Heart right ventricle (tissue), 16 donors: ENCODE data around the gene GASK1A. TPM values are rescaled to one million over a fixed set of nuclear protein-coding genes. Genes with fewer than 3 reads are reported as not detected.

Source experiments
- ATAC-seq, 8 donors: fragments of 200-7000 bp; cut with Tn5 transposase; one replicate each; pipeline ENCODE4 v1.9.1; 2020; ENCODE audit warnings: mild to moderate bottlenecking in 8 of 8, moderate library complexity in 8 of 8, moderate number of reproducible peaks in 1 of 8
- DNase-seq, 2 donors: peaks; one replicate each; pipeline ENCODE4 v3.0.0-alpha.2; 2020
- H3K27ac ChIP-seq, 10 donors: fragments of 200-600 bp; sonication (generic) in 2 of 10; one replicate each; pipeline versions ENCODE4 v1.5.0 to v1.8.0; 2020 to 2022; ENCODE audit warnings: mild to moderate bottlenecking in 3 of 10
- H3K27me3 ChIP-seq, 7 donors: fragments of 200-600 bp; one replicate each; pipeline ENCODE4 v1.8.0; 2021 to 2022; ENCODE audit warnings: mild to moderate bottlenecking in 2 of 7
- H3K36me3 ChIP-seq, 9 donors: fragments of 200-600 bp; sonication (generic) in 1 of 9; one replicate each; pipeline versions ENCODE4 v1.5.0 to v1.8.0; 2020 to 2022; ENCODE audit warnings: mild to moderate bottlenecking in 2 of 9
- H3K4me1 ChIP-seq, 9 donors: fragments of 200-600 bp; sonication (generic) in 1 of 9; one replicate each; pipeline versions ENCODE4 v1.5.0 to v1.8.0; 2020 to 2022; ENCODE audit warnings: mild to moderate bottlenecking in 4 of 9
- H3K4me3 ChIP-seq, 10 donors: fragments of 200-600 bp; sonication (generic) in 2 of 10; one replicate each; pipeline versions ENCODE4 v1.5.0 to v1.8.0; 2020 to 2022; ENCODE audit warnings: mild to moderate bottlenecking in 7 of 10, moderate library complexity in 2 of 10
- H3K9me3 ChIP-seq, 11 donors: fragments of 200-600 bp in 10 of 11; sonication (generic) in 2 of 11; one replicate each; pipeline versions ENCODE4 v1.5.0 to v1.8.0; 2013 to 2022; ENCODE audit warnings: mild to moderate bottlenecking in 2 of 11, control low read depth in 1 of 11, moderate library complexity in 1 of 11
- CTCF ChIP-seq, 9 donors: fragments of 200-600 bp; sonication (generic) in 2 of 9; IDR thresholded peaks; one replicate each; pipeline versions ENCODE4 v1.5.0 to v1.8.0; 2021 to 2022; ENCODE audit warnings: antibody characterized with exemption in 9 of 9, mild to moderate bottlenecking in 5 of 9, moderate library complexity in 1 of 9
- WGBS, 2 donors: extraction: QIAGEN DNeasy Blood & Tissue Kit; methylation state at CpG; one replicate each; pipeline ENCODE4 v1.1.7; 2013; ENCODE audit warnings: inconsistent platforms in 1 of 2; 5-methylcytosine and 5-hydroxymethylcytosine counted together
- intact Hi-C, 10 donors: fragments of 100-400 bp; cut with DNase I; formaldehyde crosslinking; loops; one replicate each; pipeline versions ENCODE4 v1.11.1 to v1.14.2; 2022
- long read RNA-seq, 3 donors: library from polyadenylated mRNA; unstranded; transcript quantifications; one replicate each; pipeline ENCODE4 v2.0.0, GENCODE V29; 2020 to 2021
- polyA plus RNA-seq, 2 donors: library from polyadenylated mRNA; stranded (reverse); fragments of 200-250 nt; gene quantifications; one replicate each; pipeline ENCODE4 v1.2.3, GENCODE V29; 2013
- total RNA-seq, 10 donors: library from RNA; stranded (reverse); fragmentation: NEBNext Ultra II Directional in 3 of 10; extraction: Animal tissue kit (Norgen Biotek cat#: 25700) in 3 of 10; gene quantifications; one replicate each; pipeline versions ENCODE4 v1.2.1 to v1.2.4, GENCODE V29; 2021 to 2023
- donor health status: Arrhythmogenic right ventricular cardiomyopathy.
- donor health status: ischemic (EF 13 %, LVEDD 7.1; RV severe dilation, severe dysfunction).
- donor health status: healthy with polysubstance abuse.
- donor health status: DM: no; HTN: yes; CAD: no.
- donor health status: DM: no; HTN: no; CAD: no.
- donor health status: ischemic (EF 25% LVEDD 6.9; RV normal size, moderate dysfunction).
- donor health status: ischemic (EF 25% LVEDD 5.7; RV mildly dilated, moderate dysfunction).
- donor health status: healthy.
- donor health status: DM: yes; HTN: yes; CAD: no.
- donor health status: Ischemic cardiomyopathy.
- donor health status: ischemic (EF 35%, LVEDD 5.7; RV mildly dilated, moderate dysfunction).
- donor health status: nonischemic (EF 11% LVEDD 7.7; RV severe dilation, severe dysfunction).
- donor health status: DM: yes; HTN: yes; CAD: no.
- donor health status: PGD.
- donor health status: ischemic (EF 29% LVEDD 5.4; RV normal size, mild dysfunction).
- donor health status: nonischemic (EF 23%, LVEDD 6.1; RV moderate dilation, normal function).

The GASK1A gene
- total RNA-seq (1 to 10 TPM in 3 of 10 donors, under 1 TPM in 7; 0.28 to 1.5 (median 0.66) TPM), polyA plus RNA-seq (under 1 TPM; 0.48 to 0.59 TPM)
- long read RNA-seq, donor 1 = 0 reads
- long read RNA-seq, donor 2 = 0 reads
- long read RNA-seq, donor 3, partial matches to known transcripts = 0 of 2 reads
- long read RNA-seq, donor 3, other reads (novel, unspliced or antisense) = 2 of 2 reads

DNA sequence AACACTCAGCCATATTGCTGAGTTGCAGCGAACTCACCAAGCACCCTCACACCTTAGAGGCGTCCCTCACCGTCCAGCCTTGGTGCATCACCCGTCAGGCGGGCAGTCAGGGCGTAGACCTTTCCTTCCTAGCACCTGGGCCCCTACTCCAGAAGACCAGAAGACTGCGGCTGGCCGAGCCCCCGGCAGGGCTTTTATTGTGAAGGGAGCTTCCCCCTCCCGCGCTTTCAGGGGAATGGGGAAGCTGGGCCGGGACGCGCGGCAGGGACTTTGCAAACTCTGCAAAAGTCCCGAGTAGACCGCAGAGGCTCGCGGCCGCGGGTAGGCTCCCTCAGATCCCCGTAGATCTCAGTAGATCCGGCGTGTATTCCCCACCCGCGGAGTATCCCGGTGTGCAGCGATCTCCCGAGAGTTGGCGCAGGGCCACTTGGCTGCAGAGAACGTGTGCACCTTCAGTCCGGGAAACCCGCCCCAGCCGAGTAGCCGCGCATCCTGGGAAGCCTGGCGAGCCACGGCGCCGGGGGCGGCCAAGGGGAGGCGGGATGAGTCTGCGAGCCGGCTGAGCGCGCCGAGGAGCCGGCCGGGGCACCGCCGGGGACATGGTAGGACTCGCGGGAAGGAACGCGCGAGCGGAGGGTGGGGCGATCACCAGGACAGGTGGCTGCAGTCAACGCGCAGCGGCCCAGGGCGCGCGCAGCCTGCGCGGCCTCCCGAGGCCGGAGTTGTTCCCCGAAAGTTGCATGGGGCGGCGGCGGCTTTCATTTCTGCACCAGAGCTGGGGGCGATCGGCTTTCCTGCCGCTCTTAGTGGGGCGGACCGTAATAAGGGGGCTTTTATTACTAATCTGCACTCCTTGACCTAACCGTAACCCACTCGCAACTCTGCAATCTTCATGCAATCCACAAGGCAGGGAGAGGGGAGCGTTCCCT, at the start of gene GASK1A:
Gene GASK1A (plus strand): TSS at position 268 of the 929 bp plus-strand sequence. CDS start 332 bp downstream, at position 600.
- H3K36me3 ChIP-seq = no peaks in the 10 kb centered on the region
- DNase-seq (peak; percentile 19 to 52), ATAC-seq (peak; percentile 75 to 87 (median 82))
- peaks cover 4 to 24% (median 10%) of the 10 kb centered on the region in 9 donors for H3K4me1 ChIP-seq
- TF ChIP-seq CTCF (IDR thresholded peaks at IDR 0.05) = no peak
- peaks cover 0 to 15% (median 0%) of the 10 kb centered on the region in 11 donors for H3K9me3 ChIP-seq
- intact Hi-C loops = loop anchor here in 1 of 10 donors (10.0 kb wide), 1 partner anchor 535 kb away; no protein-coding TSS in a partner anchor
- H3K27ac ChIP-seq = peak within 1 kb of the TSS in 1 of 10 donors; percentile 19
- WGBS, 2 donors = 1 to 2% methylated on average over 80 of the region's 80 CpGs
- peaks cover 3 to 45% (median 32%) of the 10 kb centered on the region in 7 donors for H3K27me3 ChIP-seq
- H3K4me3 ChIP-seq = peak within 1 kb of the TSS; percentile 19 to 71 (median 66)

DNA sequence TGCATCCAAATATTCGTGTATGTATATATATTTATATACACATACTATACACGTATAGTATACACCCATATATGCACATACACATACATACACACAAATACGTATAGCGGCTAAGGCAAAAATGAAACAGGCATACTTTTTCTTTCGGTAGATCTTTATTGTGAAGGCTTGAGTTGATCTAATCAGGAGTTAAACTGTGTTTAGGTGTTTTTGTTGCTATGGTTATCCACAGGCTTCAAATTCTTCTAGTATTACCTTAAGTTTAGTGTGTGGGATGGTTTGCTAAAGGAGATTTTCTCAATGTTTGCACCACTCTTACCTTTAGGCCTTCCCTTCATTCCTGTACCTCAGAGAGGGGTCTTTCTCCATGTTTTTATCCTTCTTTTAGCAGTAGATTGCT, 45.0 kb upstream of the GASK1A start:
- H3K4me3 ChIP-seq = no peak overlapping the region
- ATAC-seq (no peak), DNase-seq (no peak)
- intact Hi-C loops = no loop called here
- H3K27ac ChIP-seq = no peak overlapping the region
- no peaks in the 10 kb centered on the region for H3K36me3 ChIP-seq
- H3K9me3 ChIP-seq = no peaks in the 10 kb centered on the region
- H3K27me3 ChIP-seq = peaks cover 0 to 6% (median 4%) of the 10 kb centered on the region in 7 donors
- 86% methylated on average over 5 of the region's 5 CpGs for WGBS, 2 donors
- TF ChIP-seq CTCF (IDR thresholded peaks at IDR 0.05) = no peak
- no peaks in the 10 kb centered on the region for H3K4me1 ChIP-seq

DNA sequence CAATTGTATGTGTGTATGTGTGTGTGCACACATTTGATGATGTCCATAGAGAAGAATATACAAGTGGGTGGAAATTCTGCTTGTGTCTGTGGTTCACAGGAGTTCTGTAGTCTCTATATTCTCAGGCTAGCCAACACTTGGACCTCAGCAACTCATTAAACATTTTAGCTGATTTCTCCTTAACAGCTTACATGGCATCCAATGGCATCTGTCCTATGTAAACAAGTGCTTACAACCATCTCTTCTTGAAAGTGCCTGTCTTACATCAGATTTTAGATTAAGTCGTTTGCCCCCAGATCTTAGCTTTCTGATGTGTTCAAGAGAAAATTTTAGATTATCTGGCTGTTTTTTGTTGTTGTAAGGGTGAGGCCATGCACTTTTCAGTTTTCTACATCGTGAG, 44.2 kb upstream of the GASK1A start:
- 55 to 56% methylated on average over 2 of the region's 2 CpGs for WGBS, 2 donors
- no peaks in the 10 kb centered on the region for H3K36me3 ChIP-seq
- ATAC-seq (no peak), DNase-seq (no peak)
- intact Hi-C loops = no loop called here
- H3K4me3 ChIP-seq = no peak overlapping the region
- H3K27me3 ChIP-seq = peaks cover 0 to 6% (median 4%) of the 10 kb centered on the region in 7 donors
- H3K9me3 ChIP-seq = no peaks in the 10 kb centered on the region
- H3K4me1 ChIP-seq = no peaks in the 10 kb centered on the region
- TF ChIP-seq CTCF (IDR thresholded peaks at IDR 0.05) = no peak
- no peak overlapping the region for H3K27ac ChIP-seq

GRCh38 chr3:42935472-42935871, 43.6 kb upstream of the GASK1A start:
- intact Hi-C loops = no loop called here
- H3K36me3 ChIP-seq = no peaks in the 10 kb centered on the region
- ATAC-seq = no peak
- H3K4me3 ChIP-seq = peak overlapping the region in 1 of 10 donors; percentile 54
- H3K27me3 ChIP-seq = peaks cover 0 to 6% (median 4%) of the 10 kb centered on the region in 7 donors
- no peak overlapping the region for H3K27ac ChIP-seq
- no peak for DNase-seq
- WGBS, 2 donors = 87 to 92% methylated on average over 1 of the region's 1 CpG
- no peaks in the 10 kb centered on the region for H3K9me3 ChIP-seq
- TF ChIP-seq CTCF (IDR thresholded peaks at IDR 0.05) = no peak
- no peaks in the 10 kb centered on the region for H3K4me1 ChIP-seq
